H1 (cell line): ENCODE results near the gene SRRM5. TPM values are rescaled to one million over a fixed set of nuclear protein-coding genes. Genes with fewer than 3 reads are reported as not detected.

ENCODE experiments used
- CTCF ChIA-PET: fragments of 300-600 bp; sonication (Branson Sonifier 250); formaldehyde crosslinking; loops from one replicate; lab custom pipeline; 2021; ENCODE audit not compliant: partially characterized antibody; lab: Charles Lee
- POLR2A ChIA-PET: fragments of 300-600 bp; sonication (Branson Sonifier 250); formaldehyde crosslinking; loops from one replicate; lab custom pipeline; 2021; ENCODE audit warnings: inconsistent platforms; ENCODE audit not compliant: partially characterized antibody; lab: Charles Lee
- DNase-seq, 2 experiments: peaks; one replicate each; pipeline versions ENCODE4 v3.0.0 to v3.0.0-alpha.2; 2010 to 2022; ENCODE audit warnings: low spot score in 2 of 2, low read depth in 1 of 2, mixed read lengths in 1 of 2
- FAIRE-seq: peaks from 2 replicates; lab custom pipeline; 2011; peaks lifted over from hg19 to GRCh38; lab: Jason Lieb, UNC
- H2AFZ ChIP-seq: 2 replicates; pipeline ENCODE4 v1.8.1; 2012; ENCODE audit warnings: low read length, inconsistent platforms
- H2AK5ac ChIP-seq: 2 replicates; pipeline ENCODE4 v1.6.1; 2013; ENCODE audit warnings: low read depth, low read length
- H2BK120ac ChIP-seq: replicated peaks from 2 replicates; pipeline ENCODE3; 2013; ENCODE audit warnings: low read depth, low read length, inconsistent platforms
- H2BK12ac ChIP-seq: 2 replicates; pipeline ENCODE4 v1.6.1; 2013; ENCODE audit warnings: low read depth, low read length
- H2BK15ac ChIP-seq: 2 replicates; pipeline ENCODE4 v1.6.1; 2013; ENCODE audit warnings: low read length
- H2BK20ac ChIP-seq: 2 replicates; pipeline ENCODE4 v1.6.1; 2013; ENCODE audit warnings: low read length
- H2BK5ac ChIP-seq: 2 replicates; pipeline ENCODE4 v1.6.1; 2013; ENCODE audit warnings: low read depth, low read length
- H3K14ac ChIP-seq: 2 replicates; pipeline ENCODE4 v1.6.1; 2013; ENCODE audit warnings: inconsistent platforms; ENCODE audit not compliant: insufficient read length
- H3K18ac ChIP-seq: 2 replicates; pipeline ENCODE4 v1.6.1; 2013; ENCODE audit warnings: low read length; ENCODE audit errors: extremely low read depth
- H3K23ac ChIP-seq: 2 replicates; pipeline ENCODE4 v1.6.1; 2013; ENCODE audit warnings: inconsistent platforms; ENCODE audit not compliant: insufficient read length
- H3K23me2 ChIP-seq: 2 replicates; pipeline ENCODE4 v1.6.1; 2013; ENCODE audit warnings: low read depth, low read length
- H3K27ac ChIP-seq: 2 replicates; pipeline ENCODE4 v1.6.1; 2011; ENCODE audit warnings: low read depth, low read length, inconsistent platforms
- H3K27me3 ChIP-seq, 4 experiments: replicated peaks in 1 of 4; 1 replicate in 1 of 4; 2 replicates in 3 of 4; pipeline versions ENCODE4 v1.6.1 to v1.8.1; 2011 to 2013; ENCODE audit warnings: low read length in 3 of 4, mild to moderate bottlenecking in 3 of 4, inconsistent platforms in 2 of 4, mixed read lengths in 2 of 4, moderate library complexity in 1 of 4; ENCODE audit not compliant: control insufficient read depth in 3 of 4, insufficient read depth in 3 of 4; ENCODE audit errors: extremely low read depth in 1 of 4
- H3K36me3 ChIP-seq, 4 experiments: 2 replicates each; pipeline versions ENCODE4 v1.6.1 to v1.8.1; 2011 to 2013; ENCODE audit warnings: mild to moderate bottlenecking in 4 of 4, low read length in 3 of 4, moderate library complexity in 2 of 4, control low read depth in 1 of 4, inconsistent platforms in 1 of 4; ENCODE audit not compliant: insufficient read depth in 4 of 4, control insufficient read depth in 2 of 4
- H3K4ac ChIP-seq: replicated peaks from 2 replicates; pipeline ENCODE3; 2013; ENCODE audit warnings: low read length, low read depth, mixed read lengths, inconsistent platforms; ENCODE audit not compliant: insufficient read length
- H3K4me1 ChIP-seq, 4 experiments: replicated peaks in 1 of 4; 1 replicate in 1 of 4; 2 replicates in 3 of 4; pipeline versions ENCODE4 v1.6.1 to v1.8.1; 2011 to 2013; ENCODE audit warnings: low read length in 3 of 4, inconsistent platforms in 2 of 4, mixed read lengths in 1 of 4; ENCODE audit not compliant: insufficient read depth in 4 of 4, control insufficient read depth in 3 of 4
- H3K4me2 ChIP-seq, 2 experiments: 2 replicates each; pipeline versions ENCODE4 v1.6.1 to v1.8.1; 2011 to 2013; ENCODE audit warnings: low read depth in 2 of 2, low read length in 2 of 2, control low read depth in 1 of 2, inconsistent platforms in 1 of 2, mild to moderate bottlenecking in 1 of 2; ENCODE audit not compliant: insufficient read depth in 1 of 2
- H3K4me3 ChIP-seq, 4 experiments: fragments of 200-600, 300-600 bp in 1 of 4; sonication (generic), shearing (Covaris generic), sonication (Bioruptor Twin) in 1 of 4; 2 replicates each; pipeline versions ENCODE4 v1.5.1 to v1.8.1; 2011 to 2016; ENCODE audit warnings: low read length in 4 of 4, low read depth in 3 of 4, control low read depth in 2 of 4, inconsistent platforms in 2 of 4, mild to moderate bottlenecking in 2 of 4, mixed read lengths in 1 of 4, moderate library complexity in 1 of 4; ENCODE audit not compliant: insufficient read depth in 2 of 4; ENCODE audit errors: extremely low read depth in 1 of 4
- H3K56ac ChIP-seq: replicated peaks from 2 replicates; pipeline ENCODE3; 2013; ENCODE audit warnings: low read depth, mild to moderate bottlenecking, mixed read lengths, low read length, inconsistent platforms; ENCODE audit not compliant: insufficient read length
- H3K79me1 ChIP-seq: 2 replicates; pipeline ENCODE4 v1.6.1; 2013; ENCODE audit warnings: low read depth, low read length, control low read depth
- H3K79me2 ChIP-seq, 2 experiments: 2 replicates each; pipeline versions ENCODE4 v1.6.1 to v1.8.1; 2012 to 2013; ENCODE audit warnings: low read length in 2 of 2, mild to moderate bottlenecking in 2 of 2, inconsistent platforms in 1 of 2; ENCODE audit not compliant: insufficient read depth in 2 of 2, control insufficient read depth in 1 of 2
- H3K9ac ChIP-seq, 4 experiments: replicated peaks in 1 of 4; 1 replicate in 1 of 4; 2 replicates in 3 of 4; pipeline versions ENCODE4 v1.6.1 to v1.8.1; 2011 to 2013; ENCODE audit warnings: low read depth in 3 of 4, low read length in 3 of 4, control low read depth in 2 of 4, mild to moderate bottlenecking in 2 of 4, moderate library complexity in 2 of 4, inconsistent platforms in 1 of 4; ENCODE audit errors: extremely low read depth in 1 of 4
- H3K9me3 ChIP-seq, 2 experiments: 2 replicates each; pipeline versions ENCODE4 v1.6.1 to v1.8.1; 2012 to 2013; ENCODE audit warnings: mild to moderate bottlenecking in 2 of 2, moderate library complexity in 2 of 2, control low read depth in 1 of 2, inconsistent platforms in 1 of 2, low read depth in 1 of 2, low read length in 1 of 2, mixed read lengths in 1 of 2; ENCODE audit not compliant: insufficient read depth in 2 of 2
- H4K20me1 ChIP-seq, 2 experiments: replicated peaks in 1 of 2; 2 replicates each; pipeline versions ENCODE3 to v1.8.1; 2011 to 2013; ENCODE audit warnings: inconsistent platforms in 2 of 2, low read length in 2 of 2, mild to moderate bottlenecking in 1 of 2; ENCODE audit not compliant: insufficient read depth in 2 of 2, control insufficient read depth in 1 of 2
- H4K5ac ChIP-seq: 2 replicates; pipeline ENCODE4 v1.6.1; 2013; ENCODE audit warnings: low read length, low read depth, mixed read lengths, inconsistent platforms; ENCODE audit not compliant: insufficient read length
- H4K8ac ChIP-seq: 2 replicates; pipeline ENCODE4 v1.8.0; 2013; ENCODE audit warnings: mild to moderate bottlenecking, moderate library complexity, low read length, inconsistent platforms; ENCODE audit not compliant: insufficient read depth; ENCODE audit errors: extremely low read depth
- H4K91ac ChIP-seq: replicated peaks from 2 replicates; pipeline ENCODE3; 2013; ENCODE audit warnings: low read length, mixed read lengths, inconsistent platforms; ENCODE audit not compliant: insufficient read length
- CTBP2 ChIP-seq: IDR thresholded peaks from 2 replicates; pipeline ENCODE4 v1.7.0; 2011; ENCODE audit warnings: borderline replicate concordance, mild to moderate bottlenecking, moderate library complexity, mixed read lengths, low read length; ENCODE audit not compliant: insufficient read depth, insufficient read length
- FOSL1 ChIP-seq: IDR thresholded peaks from 2 replicates; pipeline ENCODE4 v1.6.1; 2011; ENCODE audit warnings: mild to moderate bottlenecking, low read depth, low read length, moderate library complexity; ENCODE audit not compliant: insufficient read depth
- RBBP5 ChIP-seq: IDR thresholded peaks from 2 replicates; pipeline ENCODE4 v1.7.1; 2012; ENCODE audit warnings: low read depth, mild to moderate bottlenecking, inconsistent platforms, low read length, moderate library complexity, borderline replicate concordance
- YY1 ChIP-seq: IDR thresholded peaks from 2 replicates; pipeline ENCODE4 v1.6.1; 2011; ENCODE audit warnings: low read depth, mild to moderate bottlenecking, low read length
- WGBS, 2 experiments: shearing (Covaris generic) in 1 of 2; methylation state at CpG; one replicate each; pipeline versions ENCODE4 v1.1.6 to v1.1.7; 2013 to 2015; ENCODE audit warnings: low lambda C conversion rate in 2 of 2, mixed read lengths in 2 of 2, inconsistent platforms in 1 of 2, low coverage in 1 of 2, missing lambda C conversion rate in 1 of 2; ENCODE audit not compliant: insufficient replicate concordance in 2 of 2, insufficient coverage in 1 of 2, insufficient read length in 1 of 2; ENCODE audit errors: extremely low coverage in 1 of 2, missing lambda C conversion rate in 1 of 2; 5-methylcytosine and 5-hydroxymethylcytosine counted together
- polyA plus RNA-seq, 7 experiments: library from polyadenylated mRNA; depleted of rRNA in 3 of 7; stranded (reverse) in 5 of 7; unstranded in 2 of 7; fragments of >200 nt in 5 of 7; fragments of 200-250 nt in 2 of 7; gene quantifications; 1 replicate in 5 of 7; 2 replicates in 1 of 7; 4 replicates in 1 of 7; pipeline versions ENCODE4 v1.2.1 to v1.2.3, GENCODE V29; 2011 to 2013; ENCODE audit warnings: missing spikeins in 2 of 7, mixed read lengths in 2 of 7
- total RNA-seq: library from RNA; stranded (reverse); fragmentation: NEBNext Ultra II Directional; extraction: Animal tissue kit (Norgen Biotek cat#: 25700); gene quantifications from 2 replicates; pipeline ENCODE4 v1.2.1, GENCODE V29; 2021

Gene SRRM5
- total and polyA plus RNA-seq, 2 of the 8 experiments (the other 6 are each of a cell fraction or from before 2014, with no cell fraction given) = 0.06 to 0.11 TPM

- H3K4me2 ChIP-seq = no peak overlapping the region
- no peak overlapping the region for H2BK12ac ChIP-seq
- no peak overlapping the region for H3K4me3 ChIP-seq
- no peak for TF ChIP-seq RBBP5
- TF ChIP-seq FOSL1 = no peak
- no peak for TF ChIP-seq YY1
- no peak for TF ChIP-seq CTBP2
- TF ChIP-seq, all 59 proteins: peak for 0
- DNase-seq = no peak
- 96% methylated on average over 6 of the region's 6 CpGs; no CpG with 5 or more reads in 1 of the 2 experiments for WGBS, 2 experiments
- peaks cover 0 to 11% of the 10 kb centered on the region in 2 experiments; a peak in 2 of 4 replicates for H3K79me2 ChIP-seq
- no peak overlapping the region for H2AFZ ChIP-seq
- H2BK15ac ChIP-seq = no peak overlapping the region
- no peaks in the 10 kb centered on the region; a peak in 1 of 4 replicates for H3K9me3 ChIP-seq
- H3K14ac ChIP-seq = no peak overlapping the region
- ChIA-PET CTCF (interaction anchor here (1.3 to 1.7 kb wide), 2 partner anchors 17 to 22 kb away, joined by 3 to 5 read pairs; no protein-coding TSS in a partner anchor), POLR2A (interaction anchor here (1.0 to 1.3 kb wide), 3 partner anchors 12 to 21 kb away, joined by 3 to 4 read pairs (median 3); partner anchors contain the start of genes IRGQ and ZNF576)
- H2BK20ac ChIP-seq = no peak overlapping the region
- no peak overlapping the region for H3K27ac ChIP-seq
- H2AK5ac ChIP-seq = no peak overlapping the region
- no peak overlapping the region for H3K56ac ChIP-seq
- peaks cover 7% of the 10 kb centered on the region for H3K79me1 ChIP-seq
- H4K5ac ChIP-seq = no peak overlapping the region
- H3K23ac ChIP-seq = no peak overlapping the region
- FAIRE-seq = no peak
- no peak overlapping the region for H4K8ac ChIP-seq
- H4K20me1 ChIP-seq = peaks cover 0 to 2% of the 10 kb centered on the region in 2 experiments
- peaks cover 10% of the 10 kb centered on the region for H3K23me2 ChIP-seq
- H2BK5ac ChIP-seq = no peak overlapping the region
- no peak overlapping the region for H3K18ac ChIP-seq
- H3K36me3 ChIP-seq = peaks cover 0 to 3% (median 1%) of the 10 kb centered on the region in 4 experiments; a peak in 2 of 8 replicates
- H2BK120ac ChIP-seq = no peak overlapping the region
- no peak overlapping the region for H3K9ac ChIP-seq
- peaks cover 4 to 13% (median 7%) of the 10 kb centered on the region in 4 experiments; a peak in 6 of 7 replicates for H3K4me1 ChIP-seq
- no peaks in the 10 kb centered on the region for H3K27me3 ChIP-seq
- H4K91ac ChIP-seq = no peak overlapping the region
- no peak overlapping the region for H3K4ac ChIP-seq
Observed at GRCh38 chr19:43616954-43617353, 5.1 kb downstream of the SRRM5 start.
